ENCODE results near the gene LPCAT1. TPM values are rescaled to one million over a fixed set of nuclear protein-coding genes. Genes with fewer than 3 reads are reported as not detected.

Gene LPCAT1
- total and polyA plus RNA-seq, 2 of the 13 experiments (the other 11 are each of a cell fraction or from before 2014, with no cell fraction given) = 29.8 to 90.6 TPM

- TF ChIP-seq ZNF839 (CRISPR knock-in tag; IDR thresholded peaks at IDR 0.05; ENCODE audit: borderline replicate concordance) (no peak), ZXDC (CRISPR knock-in tag; IDR thresholded peaks at IDR 0.05) (no peak), ZSCAN25 (CRISPR knock-in tag; IDR thresholded peaks at IDR 0.05) (peak; percentile 19; the same call in 1 of the 2 replicates), PBX3 (CRISPR knock-in tag; IDR thresholded peaks at IDR 0.05; ENCODE audit: borderline replicate concordance) (no peak), ZNF33A (CRISPR knock-in tag; IDR thresholded peaks at IDR 0.05; ENCODE audit: borderline replicate concordance) (no peak), ZNF652 (CRISPR knock-in tag; IDR thresholded peaks at IDR 0.05; ENCODE audit: borderline replicate concordance, low read depth) (no peak), RELA (CRISPR knock-in tag; IDR thresholded peaks at IDR 0.05) (no peak), NCOA2 (CRISPR knock-in tag; IDR thresholded peaks at IDR 0.05) (no peak), XBP1 (CRISPR knock-in tag; IDR thresholded peaks at IDR 0.05) (no peak), ZNF772 (CRISPR knock-in tag; IDR thresholded peaks at IDR 0.05) (no peak), KAT7 (CRISPR knock-in tag; IDR thresholded peaks at IDR 0.05; ENCODE audit: borderline replicate concordance) (peak; percentile 57; the same call in 1 of the 2 replicates), ZNF282 (IDR thresholded peaks at IDR 0.05; ENCODE audit: partially characterized antibody) (no peak), TOE1 (CRISPR knock-in tag; IDR thresholded peaks at IDR 0.05) (no peak), ZNF24 (IDR thresholded peaks at IDR 0.05) (no peak), ZNF556 (CRISPR knock-in tag; IDR thresholded peaks at IDR 0.05; ENCODE audit: borderline replicate concordance) (0 out of 2 replicates have a peak, but pooled peaks have one; percentile 38), PRDM4 (CRISPR knock-in tag; IDR thresholded peaks at IDR 0.05; ENCODE audit: borderline replicate concordance) (no peak), ZNF687 (CRISPR knock-in tag; IDR thresholded peaks at IDR 0.05) (peak; percentile 96), SNAI1 (CRISPR knock-in tag; IDR thresholded peaks at IDR 0.05; ENCODE audit: borderline replicate concordance) (no peak), SPEN (CRISPR knock-in tag; IDR thresholded peaks at IDR 0.05; ENCODE audit: low read depth) (peak; percentile 75), CENPX (CRISPR knock-in tag; IDR thresholded peaks at IDR 0.05) (no peak)
These were observed at the start of gene LPCAT1 (continued) for GRCh38 chr5:1523793-1524480.

Measured in HepG2 (cell line).